H9 (cell line): ENCODE measurements around the gene RPIA. TPM values are rescaled to one million over a fixed set of nuclear protein-coding genes. Genes with fewer than 3 reads are reported as not detected.

Experiments
- DNase-seq: peaks from one replicate; pipeline ENCODE4 v3.0.0-alpha.2; 2017
- H2AFZ ChIP-seq: one replicate; pipeline ENCODE4 v1.6.1; 2013; ENCODE audit warnings: mild to moderate bottlenecking, low read length, control low read depth, moderate library complexity
- H2AK5ac ChIP-seq: 2 replicates; pipeline ENCODE4 v1.6.1; 2013; ENCODE audit warnings: low read length, control low read depth, mixed read lengths; ENCODE audit not compliant: insufficient read length
- H2BK120ac ChIP-seq: one replicate; pipeline ENCODE4 v1.6.1; 2013; ENCODE audit warnings: low read depth, mild to moderate bottlenecking, low read length, control low read depth, inconsistent platforms; ENCODE audit not compliant: poor library complexity, severe bottlenecking
- H2BK12ac ChIP-seq: 2 replicates; pipeline ENCODE4 v1.6.1; 2013; ENCODE audit warnings: low read length, control low read depth, mixed read lengths, low read depth; ENCODE audit not compliant: insufficient read length
- H2BK15ac ChIP-seq: 2 replicates; pipeline ENCODE4 v1.6.1; 2013; ENCODE audit warnings: low read depth, low read length, control low read depth
- H2BK20ac ChIP-seq: one replicate; pipeline ENCODE4 v1.6.1; 2013; ENCODE audit warnings: low read depth, mild to moderate bottlenecking, low read length, control low read depth, inconsistent platforms; ENCODE audit not compliant: poor library complexity, severe bottlenecking
- H2BK5ac ChIP-seq: 2 replicates; pipeline ENCODE4 v1.6.1; 2013; ENCODE audit warnings: low read length, control low read depth, mixed read lengths; ENCODE audit not compliant: insufficient read length
- H3K14ac ChIP-seq: 2 replicates; pipeline ENCODE4 v1.6.1; 2013; ENCODE audit warnings: low read length, control low read depth; ENCODE audit not compliant: insufficient read depth
- H3K18ac ChIP-seq: 2 replicates; pipeline ENCODE4 v1.6.1; 2013; ENCODE audit warnings: low read depth, mild to moderate bottlenecking, mixed read lengths, low read length, control low read depth; ENCODE audit not compliant: insufficient read length
- H3K23ac ChIP-seq: 2 replicates; pipeline ENCODE4 v1.6.1; 2013; ENCODE audit warnings: low read length, control low read depth, mixed read lengths, low read depth; ENCODE audit not compliant: insufficient read length
- H3K23me2 ChIP-seq: 2 replicates; pipeline ENCODE4 v1.6.1; 2013; ENCODE audit warnings: low read depth, mild to moderate bottlenecking, mixed read lengths, low read length, control low read depth; ENCODE audit not compliant: insufficient read length, poor library complexity, severe bottlenecking
- H3K27ac ChIP-seq: 2 replicates; pipeline ENCODE4 v1.5.1; 2013; ENCODE audit warnings: low read length, control low read depth, mixed read lengths, low read depth; ENCODE audit not compliant: insufficient read length
- H3K27me3 ChIP-seq: 2 replicates; pipeline ENCODE4 v1.6.1; 2013; ENCODE audit warnings: low read length, control low read depth, inconsistent platforms; ENCODE audit not compliant: insufficient read depth
- H3K4ac ChIP-seq: 2 replicates; pipeline ENCODE4 v1.6.1; 2013; ENCODE audit warnings: low read depth, mild to moderate bottlenecking, control low read depth, inconsistent platforms, low read length, moderate library complexity
- H3K4me1 ChIP-seq: 2 replicates; pipeline ENCODE4 v1.6.1; 2013; ENCODE audit warnings: low read length, control low read depth, inconsistent platforms; ENCODE audit not compliant: insufficient read depth
- H3K4me2 ChIP-seq: 2 replicates; pipeline ENCODE4 v1.6.1; 2013; ENCODE audit warnings: low read length, control low read depth, mixed read lengths; ENCODE audit not compliant: insufficient read length, insufficient read depth
- H3K56ac ChIP-seq: 2 replicates; pipeline ENCODE4 v1.6.1; 2013; ENCODE audit warnings: low read depth, mild to moderate bottlenecking, mixed read lengths, low read length, control low read depth; ENCODE audit not compliant: insufficient read length
- H3K79me1 ChIP-seq: 2 replicates; pipeline ENCODE4 v1.6.1; 2013; ENCODE audit warnings: low read depth, mild to moderate bottlenecking, moderate library complexity, low read length, control low read depth, inconsistent platforms; ENCODE audit not compliant: insufficient read depth, poor library complexity, severe bottlenecking
- H3K79me2 ChIP-seq: 2 replicates; pipeline ENCODE4 v1.6.1; 2013; ENCODE audit warnings: low read length, control low read depth, inconsistent platforms; ENCODE audit not compliant: insufficient read depth
- H3K9ac ChIP-seq: 2 replicates; pipeline ENCODE4 v1.6.1; 2013; ENCODE audit warnings: low read length, control low read depth, mixed read lengths; ENCODE audit not compliant: insufficient read length; ENCODE audit errors: extremely low read depth
- H3K9me3 ChIP-seq: one replicate; pipeline ENCODE4 v1.6.1; 2013; ENCODE audit warnings: low read depth, low read length, inconsistent platforms; ENCODE audit not compliant: control insufficient read depth
- H3T11ph ChIP-seq: one replicate; pipeline ENCODE4 v1.6.1; 2013; ENCODE audit warnings: mild to moderate bottlenecking, low read length, control low read depth, inconsistent platforms
- H4K20me1 ChIP-seq: one replicate; pipeline ENCODE4 v1.6.1; 2013; ENCODE audit not compliant: control insufficient read depth, insufficient read length, insufficient read depth
- H4K5ac ChIP-seq: 2 replicates; pipeline ENCODE4 v1.6.1; 2013; ENCODE audit warnings: low read depth, mild to moderate bottlenecking, mixed read lengths, low read length, control low read depth; ENCODE audit not compliant: insufficient read length
- H4K8ac ChIP-seq: replicated peaks from 2 replicates; pipeline ENCODE4 v1.6.1; 2013; ENCODE audit warnings: low read length, control low read depth, mixed read lengths, low read depth; ENCODE audit not compliant: insufficient read length
- H4K91ac ChIP-seq: 2 replicates; pipeline ENCODE4 v1.6.1; 2013; ENCODE audit warnings: low read depth, mild to moderate bottlenecking, moderate library complexity, mixed read lengths, low read length, control low read depth; ENCODE audit not compliant: insufficient read length
- H3K27ac Mint-ChIP-seq, 3 experiments: 2 replicates in 2 of 3; 3 replicates in 1 of 3; pipeline ENCODE4 v1.8.0; 2020 to 2021; ENCODE audit warnings: mixed read lengths in 3 of 3, mild to moderate bottlenecking in 1 of 3, moderate library complexity in 1 of 3
- H3K27me3 Mint-ChIP-seq: 2 replicates; pipeline ENCODE4 v1.8.0; 2021; ENCODE audit warnings: low read depth, mild to moderate bottlenecking, moderate library complexity, mixed read lengths
- H3K36me3 Mint-ChIP-seq, 3 experiments: 2 replicates in 2 of 3; 3 replicates in 1 of 3; pipeline ENCODE4 v1.8.0; 2020 to 2021; ENCODE audit warnings: low read depth in 3 of 3, mixed read lengths in 3 of 3; ENCODE audit not compliant: insufficient read depth in 1 of 3
- H3K4me1 Mint-ChIP-seq, 2 experiments: 2 replicates each; pipeline ENCODE4 v1.8.0; 2020; ENCODE audit warnings: mixed read lengths in 2 of 2
- H3K4me3 Mint-ChIP-seq, 2 experiments: 2 replicates in 1 of 2; 3 replicates in 1 of 2; pipeline ENCODE4 v1.8.0; 2020 to 2021; ENCODE audit warnings: mild to moderate bottlenecking in 2 of 2, mixed read lengths in 2 of 2, moderate library complexity in 1 of 2
- H3K9me3 Mint-ChIP-seq, 2 experiments: 2 replicates in 1 of 2; 3 replicates in 1 of 2; pipeline ENCODE4 v1.8.0; 2020; ENCODE audit warnings: mild to moderate bottlenecking in 2 of 2, mixed read lengths in 2 of 2, moderate library complexity in 1 of 2
- WGBS: extraction: QIAGEN DNeasy Blood & Tissue Kit; methylation state at CpG from one replicate; pipeline ENCODE4 v1.1.7; 2013; ENCODE audit warnings: missing lambda C conversion rate, low lambda C conversion rate, mixed read lengths; ENCODE audit not compliant: insufficient read length; ENCODE audit errors: extremely low coverage; 5-methylcytosine and 5-hydroxymethylcytosine counted together
- total RNA-seq: library from RNA; stranded (reverse); gene quantifications from 2 replicates; pipeline ENCODE4 v1.2.1, GENCODE V29; 2021
- TF ChIP-seq, protein P1 (sequence below): fragments of 200-600 bp; sonication (generic); conservative IDR thresholded peaks from 3 replicates; pipeline ENCODE4 v1.8.0; 2021; ENCODE audit warnings: antibody characterized with exemption, mild to moderate bottlenecking

The RPIA gene
- total RNA-seq, 1 experiment from 2014 or later = 18.6 TPM

DNA sequence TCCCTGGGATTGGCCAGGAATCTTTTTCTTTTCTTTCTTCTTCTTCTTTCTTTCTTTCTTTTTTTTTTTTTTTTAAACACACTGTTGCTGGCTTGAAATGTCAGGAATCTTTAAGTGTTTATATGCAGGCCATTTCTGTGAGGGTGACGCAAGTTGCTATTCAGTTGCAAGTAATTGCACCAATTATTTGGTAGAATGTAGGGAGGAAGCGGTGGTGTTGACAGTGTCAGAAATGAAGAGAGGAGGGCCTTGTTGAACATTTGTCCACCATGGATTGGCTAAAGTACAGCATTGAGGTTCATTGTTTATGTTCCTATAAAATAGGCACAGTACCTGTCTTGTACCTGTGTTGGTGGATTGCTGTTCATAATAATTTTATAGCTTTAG lies 6.5 kb downstream of the RPIA start:
- peaks cover 15% of the 10 kb centered on the region; the same call in 1 of the 2 replicates for H3K79me2 ChIP-seq
- no peak overlapping the region for H2BK15ac ChIP-seq
- H3K9ac ChIP-seq = no peak overlapping the region
- no peak overlapping the region for H2BK5ac ChIP-seq
- WGBS = no CpG with 5 or more reads among the region's 2 CpGs
- no peak overlapping the region for H3K23ac ChIP-seq
- H2BK12ac ChIP-seq = no peak overlapping the region
- no peak overlapping the region for H3K14ac ChIP-seq
- Mint-ChIP-seq H3K4me3 (no peak overlapping the region), H3K9me3 (no peaks in the 10 kb centered on the region; a peak in 2 of 5 replicates), H3K4me1 (peaks cover 27 to 39% of the 10 kb centered on the region in 2 experiments), H3K27me3 (no peaks in the 10 kb centered on the region), H3K27ac (no peak overlapping the region; a peak in 1 of 7 replicates), H3K36me3 (peaks cover 20 to 33% (median 22%) of the 10 kb centered on the region in 3 experiments)
- no peaks in the 10 kb centered on the region for H3K23me2 ChIP-seq
- H3T11ph ChIP-seq = no peak overlapping the region
- no peak overlapping the region for H2BK120ac ChIP-seq
- H4K5ac ChIP-seq = no peak overlapping the region
- H4K91ac ChIP-seq = no peak overlapping the region
- H3K27ac ChIP-seq = no peak overlapping the region
- no peak overlapping the region for H3K56ac ChIP-seq
- H2AFZ ChIP-seq = no peak overlapping the region
- DNase-seq = no peak
- no peak overlapping the region for H3K4me2 ChIP-seq
- H2AK5ac ChIP-seq = no peak overlapping the region
- H3K79me1 ChIP-seq = peaks cover 6% of the 10 kb centered on the region
- H3K18ac ChIP-seq = no peak overlapping the region
- peaks cover 3% of the 10 kb centered on the region; the same call in 1 of the 2 replicates for H3K4me1 ChIP-seq
- H2BK20ac ChIP-seq = no peak overlapping the region
- H3K4ac ChIP-seq = no peak overlapping the region
- H3K27me3 ChIP-seq = no peaks in the 10 kb centered on the region
- no peaks in the 10 kb centered on the region for H4K20me1 ChIP-seq
- H3K9me3 ChIP-seq = no peaks in the 10 kb centered on the region
- H4K8ac ChIP-seq = no peak overlapping the region
- TF ChIP-seq, protein P1, sequence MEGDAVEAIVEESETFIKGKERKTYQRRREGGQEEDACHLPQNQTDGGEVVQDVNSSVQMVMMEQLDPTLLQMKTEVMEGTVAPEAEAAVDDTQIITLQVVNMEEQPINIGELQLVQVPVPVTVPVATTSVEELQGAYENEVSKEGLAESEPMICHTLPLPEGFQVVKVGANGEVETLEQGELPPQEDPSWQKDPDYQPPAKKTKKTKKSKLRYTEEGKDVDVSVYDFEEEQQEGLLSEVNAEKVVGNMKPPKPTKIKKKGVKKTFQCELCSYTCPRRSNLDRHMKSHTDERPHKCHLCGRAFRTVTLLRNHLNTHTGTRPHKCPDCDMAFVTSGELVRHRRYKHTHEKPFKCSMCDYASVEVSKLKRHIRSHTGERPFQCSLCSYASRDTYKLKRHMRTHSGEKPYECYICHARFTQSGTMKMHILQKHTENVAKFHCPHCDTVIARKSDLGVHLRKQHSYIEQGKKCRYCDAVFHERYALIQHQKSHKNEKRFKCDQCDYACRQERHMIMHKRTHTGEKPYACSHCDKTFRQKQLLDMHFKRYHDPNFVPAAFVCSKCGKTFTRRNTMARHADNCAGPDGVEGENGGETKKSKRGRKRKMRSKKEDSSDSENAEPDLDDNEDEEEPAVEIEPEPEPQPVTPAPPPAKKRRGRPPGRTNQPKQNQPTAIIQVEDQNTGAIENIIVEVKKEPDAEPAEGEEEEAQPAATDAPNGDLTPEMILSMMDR = no peak
